Measurements from ENCODE around the gene BRPF1. TPM values are rescaled to one million over a fixed set of nuclear protein-coding genes. Genes with fewer than 3 reads are reported as not detected.

The BRPF1 gene
- total RNA-seq, 1 donor, result 17.3 TPM

- TF ChIP-seq CTCF (IDR thresholded peaks at IDR 0.05; ENCODE audit: insufficient read depth, low read depth, low read length), result no peak
- no peak for DNase-seq (ENCODE audit: low read depth)
Observed at GRCh38 chr3:9695345-9695744, 36.2 kb upstream of the BRPF1 start.

GRCh38 chr3:9695746-9696145, 35.8 kb upstream of the BRPF1 start:
- no peak overlapping the region for H3K4me3 ChIP-seq (ENCODE audit: low read depth, low read length)
- TF ChIP-seq CTCF (IDR thresholded peaks at IDR 0.05; ENCODE audit: insufficient read depth, low read depth, low read length), result no peak
- DNase-seq (ENCODE audit: low read depth), result no peak

More at GRCh38 chr3:9695345-9695744, 36.2 kb upstream of the BRPF1 start:
- no peak overlapping the region for H3K4me3 ChIP-seq (ENCODE audit: low read depth, low read length)

GRCh38 chr3:9696480-9697220, 34.9 kb upstream of the BRPF1 start:
- no peak overlapping the region for H3K4me3 ChIP-seq (ENCODE audit: low read depth, low read length)
- DNase-seq (ENCODE audit: low read depth), result no peak
- TF ChIP-seq CTCF (IDR thresholded peaks at IDR 0.05; ENCODE audit: insufficient read depth, low read depth, low read length), result no peak

- DNase-seq (ENCODE audit: low read depth), result no peak
- H3K4me3 ChIP-seq (ENCODE audit: low read depth, low read length), result no peak overlapping the region
- no peak for TF ChIP-seq CTCF (IDR thresholded peaks at IDR 0.05; ENCODE audit: insufficient read depth, low read depth, low read length)
Observed at GRCh38 chr3:9697892-9698291, 33.6 kb upstream of the BRPF1 start.

- TF ChIP-seq CTCF (IDR thresholded peaks at IDR 0.05; ENCODE audit: insufficient read depth, low read depth, low read length), result no peak
Observed at GRCh38 chr3:9698293-9698692, 33.2 kb upstream of the BRPF1 start.

GRCh38 chr3:9700536-9700935, 31.0 kb upstream of the BRPF1 start:
- no peak for DNase-seq (ENCODE audit: low read depth)
- H3K4me3 ChIP-seq (ENCODE audit: low read depth, low read length), result no peak overlapping the region
- TF ChIP-seq CTCF (IDR thresholded peaks at IDR 0.05; ENCODE audit: insufficient read depth, low read depth, low read length), result no peak

More at GRCh38 chr3:9698293-9698692, 33.2 kb upstream of the BRPF1 start:
- H3K4me3 ChIP-seq (ENCODE audit: low read depth, low read length), result no peak overlapping the region
- no peak for DNase-seq (ENCODE audit: low read depth)

GRCh38 chr3:9701006-9701405, 30.5 kb upstream of the BRPF1 start:
- H3K4me3 ChIP-seq (ENCODE audit: low read depth, low read length), result no peak overlapping the region
- no peak for TF ChIP-seq CTCF (IDR thresholded peaks at IDR 0.05; ENCODE audit: insufficient read depth, low read depth, low read length)
- DNase-seq (ENCODE audit: low read depth), result no peak
